ENCODE results near the gene IL17RB.

Gene IL17RB

DNA sequence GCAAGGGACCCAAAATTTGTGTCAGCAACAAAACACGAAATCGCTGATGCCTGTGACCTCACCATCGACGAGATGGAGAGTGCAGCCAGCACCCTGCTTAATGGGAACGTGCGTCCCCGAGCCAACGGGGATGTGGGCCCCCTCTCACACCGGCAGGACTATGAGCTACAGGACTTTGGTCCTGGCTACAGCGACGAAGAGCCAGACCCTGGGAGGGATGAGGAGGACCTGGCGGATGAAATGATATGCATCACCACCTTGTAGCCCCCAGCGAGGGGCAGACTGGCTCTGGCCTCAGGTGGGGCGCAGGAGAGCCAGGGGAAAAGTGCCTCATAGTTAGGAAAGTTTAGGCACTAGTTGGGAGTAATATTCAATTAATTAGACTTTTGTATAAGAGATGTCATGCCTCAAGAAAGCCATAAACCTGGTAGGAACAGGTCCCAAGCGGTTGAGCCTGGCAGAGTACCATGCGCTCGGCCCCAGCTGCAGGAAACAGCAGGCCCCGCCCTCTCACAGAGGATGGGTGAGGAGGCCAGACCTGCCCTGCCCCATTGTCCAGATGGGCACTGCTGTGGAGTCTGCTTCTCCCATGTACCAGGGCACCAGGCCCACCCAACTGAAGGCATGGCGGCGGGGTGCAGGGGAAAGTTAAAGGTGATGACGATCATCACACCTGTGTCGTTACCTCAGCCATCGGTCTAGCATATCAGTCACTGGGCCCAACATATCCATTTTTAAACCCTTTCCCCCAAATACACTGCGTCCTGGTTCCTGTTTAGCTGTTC lies 35.0 kb upstream of the IL17RB start:
- DNase-seq (ENCODE audit: low read depth), result no peak

DNA sequence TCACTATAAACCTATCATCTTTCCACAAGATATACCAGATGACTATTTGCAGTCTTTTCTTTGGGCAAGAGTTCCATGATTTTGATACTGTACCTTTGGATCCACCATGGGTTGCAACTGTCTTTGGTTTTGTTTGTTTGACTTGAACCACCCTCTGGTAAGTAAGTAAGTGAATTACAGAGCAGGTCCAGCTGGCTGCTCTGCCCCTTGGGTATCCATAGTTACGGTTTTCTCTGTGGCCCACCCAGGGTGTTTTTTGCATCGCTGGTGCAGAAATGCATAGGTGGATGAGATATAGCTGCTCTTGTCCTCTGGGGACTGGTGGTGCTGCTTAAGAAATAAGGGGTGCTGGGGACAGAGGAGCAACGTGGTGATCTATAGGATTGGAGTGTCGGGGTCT lies 33.9 kb upstream of the IL17RB start:
- no peak for DNase-seq (ENCODE audit: low read depth)

DNA sequence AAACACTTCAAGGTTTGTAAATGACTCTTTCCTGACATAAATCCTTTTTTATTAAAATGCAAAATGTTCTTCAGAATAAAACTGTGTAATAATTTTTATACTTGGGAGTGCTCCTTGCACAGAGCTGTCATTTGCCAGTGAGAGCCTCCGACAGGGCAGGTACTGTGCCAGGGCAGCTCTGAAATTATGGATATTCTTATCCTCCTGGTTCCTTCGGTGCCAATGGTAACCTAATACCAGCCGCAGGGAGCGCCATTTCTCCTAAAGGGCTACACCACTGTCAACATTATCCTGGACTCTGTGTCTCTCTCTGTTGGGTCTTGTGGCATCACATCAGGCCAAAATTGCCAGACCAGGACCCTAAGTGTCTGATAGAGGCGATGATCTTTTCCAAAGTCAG lies 33.1 kb upstream of the IL17RB start:
- no peak for DNase-seq (ENCODE audit: low read depth)

DNA sequence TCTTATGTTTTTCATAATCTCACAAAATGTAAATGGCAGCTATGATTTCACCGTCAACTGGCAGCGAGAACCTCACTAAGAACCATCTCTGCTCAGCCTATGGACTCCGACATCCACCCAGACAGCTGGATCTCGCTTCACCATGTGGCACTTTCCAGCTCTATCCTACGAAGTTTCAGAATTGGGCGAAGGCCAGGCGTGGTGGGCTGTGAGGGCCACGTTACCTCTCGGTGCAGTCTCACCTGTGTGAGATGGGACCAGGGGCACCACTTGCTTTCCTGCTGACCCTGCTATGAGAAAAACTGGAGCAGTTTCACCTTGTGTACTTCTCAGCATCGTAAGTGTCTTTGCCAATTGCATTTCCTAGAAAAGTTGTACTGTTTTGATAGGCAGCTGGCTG lies 32.5 kb upstream of the IL17RB start:
- no peak for DNase-seq (ENCODE audit: low read depth)

DNA sequence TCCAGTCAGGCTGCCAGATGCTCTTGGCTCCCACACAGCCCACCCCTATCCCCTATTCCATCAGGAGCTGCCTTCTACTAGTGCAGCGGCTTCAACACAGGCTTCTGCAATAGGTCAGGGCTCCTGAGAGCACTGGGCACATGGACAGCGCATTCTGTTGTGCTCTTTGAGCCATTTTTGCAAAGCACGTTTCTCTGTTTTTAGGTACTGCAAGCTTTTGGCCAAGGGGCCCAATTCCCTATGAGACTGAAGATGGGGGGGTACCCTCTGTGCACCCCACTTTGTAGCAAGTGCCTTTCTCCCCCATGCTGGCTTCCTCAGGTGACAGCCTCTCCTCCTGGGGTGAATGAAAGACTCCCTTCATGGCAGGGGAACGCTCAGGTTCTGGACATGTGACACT lies 31.3 kb upstream of the IL17RB start:
- DNase-seq (ENCODE audit: low read depth), result no peak

DNA sequence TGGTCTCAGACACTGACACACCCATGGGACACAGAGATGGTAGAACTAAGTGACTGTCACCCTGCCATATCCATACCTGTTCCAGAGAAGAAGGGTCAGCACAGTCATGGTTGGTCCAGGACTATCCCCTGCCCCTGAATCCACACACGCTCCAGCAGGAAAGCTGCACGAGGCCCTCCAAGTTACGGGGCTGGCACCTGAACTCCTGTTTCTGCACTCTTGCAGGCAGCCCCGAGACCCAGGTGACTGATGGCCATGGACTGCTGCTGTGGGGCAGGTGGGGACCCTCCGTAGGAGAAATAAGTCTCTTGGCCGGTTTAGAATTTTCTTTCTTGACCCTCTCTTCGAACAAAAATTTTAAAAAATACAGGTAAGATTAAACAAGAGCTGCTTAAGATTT lies 30.7 kb upstream of the IL17RB start:
- DNase-seq (ENCODE audit: low read depth), result no peak

DNA sequence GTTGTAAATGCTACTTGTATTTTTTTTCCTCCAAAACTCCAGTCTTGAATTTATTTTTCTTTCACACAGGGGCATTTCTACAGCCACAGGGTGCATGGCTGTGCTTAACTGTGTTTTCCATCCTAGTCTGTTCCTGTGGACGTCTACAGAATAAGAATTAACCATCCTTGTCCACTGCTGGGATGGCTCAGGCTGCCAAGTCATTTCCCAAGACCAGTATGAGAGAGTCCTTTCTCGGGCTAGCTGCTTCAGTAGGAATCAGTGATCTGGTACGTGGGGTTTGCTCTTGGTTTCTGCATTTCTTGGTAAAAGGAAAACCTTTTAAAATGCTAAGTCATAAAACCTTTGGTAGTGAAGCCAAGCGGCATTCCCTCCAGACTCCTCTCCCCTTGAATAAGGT lies 29.9 kb upstream of the IL17RB start:
- DNase-seq (ENCODE audit: low read depth), result no peak

DNA sequence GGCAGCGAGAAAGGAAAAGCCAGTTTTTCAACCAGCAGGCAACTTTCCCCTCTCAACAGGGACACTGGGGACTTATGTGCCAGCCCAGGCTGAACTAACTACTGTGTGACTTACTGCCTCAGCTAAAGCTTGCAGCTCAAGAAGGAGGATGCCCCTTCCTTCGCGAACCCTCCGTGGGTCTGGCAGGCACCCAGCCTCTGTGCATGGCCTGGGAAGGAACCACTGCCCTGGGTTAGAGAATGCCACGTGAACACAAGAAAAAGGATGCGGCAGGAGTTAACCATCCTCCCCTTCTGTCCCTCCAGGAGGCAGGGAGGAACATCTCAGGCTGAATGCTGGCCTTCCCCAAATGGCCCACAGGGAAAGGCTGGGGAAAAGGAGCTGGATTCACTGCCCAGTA lies 29.2 kb upstream of the IL17RB start:
- DNase-seq (ENCODE audit: low read depth), result no peak

DNA sequence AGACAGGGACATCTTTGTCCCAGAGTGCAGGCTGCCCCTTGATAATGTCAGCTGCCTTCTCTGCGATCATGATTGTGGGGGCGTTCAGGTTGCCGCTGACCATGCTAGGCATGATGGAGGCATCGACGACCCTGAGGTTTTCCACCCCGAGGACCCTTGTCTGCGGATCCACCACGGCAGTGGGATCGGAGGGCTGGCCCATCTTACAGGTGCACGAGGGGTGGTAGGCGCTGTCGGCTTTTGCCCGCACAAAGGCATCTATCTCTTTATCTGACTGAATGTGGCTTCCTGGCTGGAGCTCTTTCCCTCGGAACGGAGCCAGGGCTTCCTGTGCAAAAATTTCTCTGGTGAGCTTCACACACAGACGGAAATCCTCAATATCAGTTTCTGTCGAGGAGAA lies 28.6 kb upstream of the IL17RB start:
- DNase-seq (ENCODE audit: low read depth), result no peak

DNA sequence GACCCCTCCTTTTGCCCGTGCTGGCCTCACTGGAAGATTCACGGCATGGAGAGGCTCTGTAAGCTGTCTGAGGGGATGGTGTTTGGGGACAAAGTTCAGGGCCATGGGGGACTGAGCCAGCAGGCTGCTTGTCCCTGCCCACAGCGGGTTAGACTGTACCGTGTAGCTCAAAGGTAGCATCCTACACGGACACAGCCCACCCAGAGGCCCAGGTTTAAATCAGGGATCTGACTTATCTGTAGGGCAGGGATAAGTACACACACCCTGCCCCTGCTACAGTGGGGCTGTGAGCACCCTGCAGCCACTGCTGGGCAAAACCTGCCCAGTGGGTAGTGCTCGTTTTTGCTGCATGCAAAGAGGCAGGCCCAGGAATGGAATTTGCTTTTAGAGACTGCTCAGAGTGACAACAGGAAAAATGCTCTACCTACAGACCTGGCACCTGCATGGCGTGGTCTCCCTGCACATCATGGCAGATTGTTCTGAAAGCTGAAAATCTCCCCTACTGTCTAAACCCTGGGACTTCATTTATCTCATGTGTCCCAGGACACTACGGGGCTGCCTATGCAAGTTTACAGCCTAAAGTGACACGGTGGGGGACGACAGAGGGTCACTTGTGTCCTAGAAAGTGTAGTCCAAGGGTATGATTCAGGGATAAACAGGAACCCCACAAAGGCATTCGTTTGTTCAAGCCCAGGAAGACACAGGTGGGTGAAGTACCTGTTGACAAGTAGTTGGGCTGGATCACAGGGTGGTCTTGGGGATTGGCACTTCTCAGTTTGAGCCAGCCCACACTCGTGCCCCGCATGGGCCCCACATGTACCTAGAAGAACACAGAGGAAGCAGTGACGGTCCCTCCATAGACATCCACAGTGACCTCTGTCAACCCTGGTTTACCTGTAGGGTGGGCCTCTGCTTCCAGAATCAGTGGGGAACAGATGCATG lies 27.9 kb upstream of the IL17RB start:
- no peak for DNase-seq (ENCODE audit: low read depth)

DNA sequence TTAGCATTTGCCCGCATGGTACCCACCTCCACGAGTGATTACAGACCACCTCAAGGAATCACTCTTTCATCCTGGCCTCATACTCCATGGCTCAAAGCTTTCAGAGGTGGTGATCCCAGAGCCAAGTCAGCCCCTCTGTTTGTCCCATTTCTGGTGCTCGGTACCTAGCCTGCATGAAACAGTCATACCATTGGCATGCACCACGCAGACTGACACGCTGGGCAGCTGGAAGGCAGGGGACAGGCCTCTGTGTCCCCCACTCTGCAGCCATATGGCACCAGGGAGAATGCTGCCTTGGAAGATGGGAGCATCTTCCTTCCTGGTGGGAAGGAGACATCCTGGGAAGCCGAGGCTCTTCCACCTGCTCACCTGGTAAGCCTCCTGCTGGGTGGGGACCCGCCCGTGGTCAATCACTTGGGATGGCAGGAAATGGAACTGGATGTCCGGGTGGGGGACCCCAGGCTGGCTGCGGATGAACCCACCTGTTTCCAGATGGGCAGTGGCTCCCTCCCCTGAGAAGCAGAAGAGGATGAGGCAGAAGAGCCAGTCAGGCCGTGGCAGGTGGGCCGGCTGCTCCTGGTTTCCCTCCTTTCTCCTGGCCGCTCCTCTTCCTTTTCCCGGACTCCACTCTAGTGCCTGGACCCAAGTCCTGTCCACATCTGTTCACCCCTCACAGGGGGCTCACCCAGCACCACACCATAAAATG lies 27.1 kb upstream of the IL17RB start:
- no peak for DNase-seq (ENCODE audit: low read depth)

DNA sequence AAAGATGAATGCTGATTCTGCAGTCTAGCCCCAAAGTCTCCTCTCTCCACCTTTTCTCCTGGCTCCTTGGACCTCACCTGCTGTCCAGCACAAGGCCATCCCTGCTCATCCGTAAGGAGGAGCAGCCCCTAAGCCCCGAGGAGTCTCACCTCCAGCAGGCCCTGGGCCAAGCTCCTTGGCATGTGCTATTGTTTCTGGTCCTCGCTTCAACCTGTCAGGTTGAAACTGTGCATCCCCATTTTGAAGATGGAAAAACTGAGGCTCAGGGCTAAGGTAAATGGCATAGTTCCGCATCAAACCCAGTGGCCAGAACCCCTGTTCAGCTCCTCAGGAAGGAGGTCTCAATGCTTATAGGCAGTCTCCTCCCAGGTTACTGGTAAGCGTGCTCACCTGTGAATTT lies 26.3 kb upstream of the IL17RB start:
- DNase-seq (ENCODE audit: low read depth), result no peak

DNA sequence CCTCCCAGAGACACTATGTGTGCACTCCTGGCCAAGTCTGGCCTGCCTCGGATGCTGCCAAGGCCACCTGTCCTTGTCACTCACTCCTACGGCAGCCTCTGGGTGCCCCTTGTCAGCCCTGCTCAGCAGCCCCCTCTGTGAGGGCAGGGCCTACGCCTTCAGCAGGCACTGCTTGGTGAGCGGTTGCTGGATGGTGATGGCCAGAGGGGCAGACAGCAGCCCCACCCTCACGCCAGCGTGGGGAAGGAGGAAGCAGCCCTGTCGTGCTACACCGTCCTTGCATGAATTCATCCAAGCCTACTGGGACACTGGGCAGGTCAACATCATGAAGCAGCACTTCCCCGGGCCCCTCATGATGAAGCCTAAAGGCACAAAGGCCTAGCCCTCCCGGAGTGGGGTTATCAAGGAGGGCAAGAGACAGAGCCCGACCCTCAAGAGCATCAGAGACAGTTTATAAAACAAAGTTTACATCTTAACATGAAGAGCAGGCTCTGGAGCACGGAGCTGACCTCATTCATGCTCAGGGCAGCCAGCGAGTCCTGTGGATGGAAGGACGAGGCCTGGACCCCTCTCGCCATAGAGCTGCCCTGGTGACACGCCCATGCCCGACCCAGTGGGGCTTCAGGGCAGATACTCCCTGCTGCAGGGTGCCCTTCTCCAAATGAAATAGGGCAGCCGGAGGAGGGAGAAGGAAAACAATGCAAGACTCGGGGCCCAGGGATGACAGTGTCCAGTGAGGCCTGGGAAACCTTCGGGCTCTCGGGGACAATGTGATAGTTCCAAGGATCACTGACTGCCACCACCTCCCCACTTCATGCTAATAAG lies 25.4 kb upstream of the IL17RB start:
- no peak for DNase-seq (ENCODE audit: low read depth)

DNA sequence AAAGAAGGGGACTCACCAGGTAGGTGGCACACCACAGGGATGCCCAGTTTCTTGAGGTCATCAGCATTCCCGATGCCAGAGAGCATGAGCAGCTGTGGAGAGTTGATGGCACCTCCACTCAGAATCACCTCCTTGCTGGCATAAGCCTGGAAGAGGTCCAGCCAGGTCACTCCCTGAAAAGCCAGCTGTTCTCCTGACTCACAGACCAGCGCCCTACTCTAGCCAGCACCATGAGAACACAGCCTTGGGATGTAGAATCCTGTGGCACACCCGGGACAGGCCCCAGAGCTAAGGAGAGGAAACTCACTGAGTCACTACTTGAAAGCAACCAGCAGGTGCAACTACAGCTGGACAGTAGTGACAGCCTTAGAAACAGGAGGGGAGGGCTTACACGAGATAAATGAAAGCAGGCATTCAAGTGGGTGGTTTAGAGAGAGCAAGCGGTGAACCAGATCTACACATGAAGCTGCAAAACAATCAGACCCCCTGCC lies 24.7 kb upstream of the IL17RB start:
- no peak for DNase-seq (ENCODE audit: low read depth)

DNA sequence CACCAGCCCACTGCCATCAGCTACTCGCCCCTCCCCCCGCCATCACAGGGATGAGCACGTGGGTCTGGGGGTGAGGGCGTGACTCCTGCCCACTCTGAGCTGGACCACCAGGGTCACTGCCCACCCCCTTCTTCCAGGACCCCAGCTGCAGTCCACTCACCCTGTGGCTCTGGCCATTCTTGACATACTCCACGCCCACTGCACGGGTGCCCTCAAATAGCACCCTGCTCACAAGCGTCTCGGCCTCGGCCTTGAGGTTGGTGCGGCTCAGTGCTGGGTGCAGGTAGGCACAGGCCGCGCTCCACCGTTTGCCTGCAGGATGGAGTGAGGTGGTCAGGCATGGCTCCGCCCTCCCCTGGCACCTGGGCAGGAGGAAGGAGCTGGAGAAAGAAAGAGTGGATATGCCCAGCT lies 24.0 kb upstream of the IL17RB start:
- DNase-seq (ENCODE audit: low read depth), result no peak

DNA sequence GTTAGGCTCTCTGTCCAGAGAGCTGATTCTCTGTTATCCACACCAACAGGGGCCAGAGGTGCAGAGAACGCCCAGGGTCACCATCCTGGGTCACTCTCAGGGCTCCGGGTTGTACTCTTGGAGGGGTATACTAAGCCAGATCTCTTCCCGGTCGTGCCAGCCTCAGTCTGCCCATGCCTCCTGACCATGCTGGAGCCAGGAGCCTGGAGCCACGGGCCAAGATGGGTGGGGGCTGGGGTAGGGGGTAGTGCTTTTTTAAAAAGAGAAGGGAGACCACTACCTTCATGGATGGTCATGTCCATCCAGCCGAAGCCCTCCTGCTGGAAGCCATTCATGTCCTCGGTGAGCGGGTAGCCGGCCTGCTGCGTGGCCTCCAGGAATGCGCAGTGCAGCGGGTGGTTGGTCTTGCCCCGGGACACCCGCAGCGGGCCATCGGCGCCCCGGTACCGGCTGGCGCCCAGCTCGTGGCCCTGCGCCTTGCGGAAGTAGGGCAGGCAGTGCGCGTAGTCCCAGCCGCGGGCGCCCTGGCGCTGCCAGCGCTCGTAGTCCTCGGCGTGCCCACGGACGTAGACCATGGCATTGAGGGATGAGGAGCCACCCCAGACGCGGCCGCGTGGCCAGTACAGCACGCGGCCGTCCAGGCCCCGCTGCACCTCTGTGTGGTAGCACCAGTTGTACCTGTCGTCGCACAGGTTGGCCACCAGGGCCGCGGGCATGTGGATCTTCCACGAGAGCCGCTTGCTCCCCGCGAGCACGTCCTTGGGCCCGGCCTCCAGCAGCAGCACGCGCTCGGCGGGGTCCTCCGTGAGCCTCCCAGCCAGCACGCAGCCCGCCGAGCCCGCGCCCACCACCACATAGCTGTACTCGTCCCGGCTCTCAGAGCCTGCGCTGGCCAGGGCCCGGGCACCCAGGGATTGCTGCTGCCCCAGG lies 23.1 kb upstream of the IL17RB start:
- DNase-seq (ENCODE audit: low read depth), result no peak

DNA sequence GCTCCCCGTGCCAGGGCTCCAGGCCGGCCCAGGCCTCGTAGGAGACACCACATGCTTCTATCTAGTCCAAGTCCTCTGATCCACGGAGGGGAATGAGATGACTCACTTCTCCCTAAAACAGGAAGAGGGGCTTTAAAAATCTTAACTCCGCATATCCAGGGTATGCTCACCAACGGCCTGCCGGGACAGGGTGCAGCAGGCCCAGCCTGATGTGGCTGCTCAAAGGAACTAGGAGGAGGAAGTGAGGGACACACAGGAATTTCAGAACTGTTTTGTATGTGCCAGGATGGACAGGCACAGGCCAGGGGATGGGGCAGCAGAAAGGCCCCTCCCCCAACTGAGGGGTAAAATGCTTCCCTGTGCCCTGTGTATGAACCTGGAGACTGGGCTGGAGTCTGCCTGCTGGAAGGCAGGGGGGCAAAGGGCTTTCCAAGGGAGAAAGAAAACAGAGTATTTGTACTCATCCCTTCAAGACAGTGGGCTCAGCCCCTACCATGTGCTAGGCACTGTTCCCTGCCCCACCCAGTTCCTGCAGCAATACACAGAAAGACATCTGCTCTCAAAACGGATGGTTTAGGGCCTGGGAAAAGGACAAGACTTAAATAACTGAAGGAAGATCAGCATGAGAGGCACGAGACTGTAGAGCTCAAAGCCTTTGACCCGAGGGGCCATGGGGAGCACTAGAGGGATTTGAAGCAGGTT lies 22.3 kb upstream of the IL17RB start:
- no peak for DNase-seq (ENCODE audit: low read depth)

DNA sequence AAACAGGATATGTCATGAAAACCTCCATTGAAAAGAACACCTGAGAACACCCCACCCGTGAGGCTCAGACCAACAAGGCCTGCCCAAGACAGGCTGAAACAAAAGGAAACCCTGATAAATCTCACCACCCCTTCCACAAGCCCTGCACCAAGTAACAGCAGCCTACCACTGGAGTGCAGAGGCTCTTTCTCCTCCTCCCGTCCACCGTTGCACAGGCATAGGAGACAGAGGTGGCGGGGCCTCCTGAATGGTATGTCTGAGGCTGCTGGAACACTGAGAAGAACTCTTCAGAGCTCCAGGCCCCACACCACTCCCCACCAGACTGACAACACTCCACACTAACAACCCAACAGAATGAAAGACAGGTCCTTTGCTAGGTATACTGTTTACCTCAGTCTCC lies 21.6 kb upstream of the IL17RB start:
- no peak for DNase-seq (ENCODE audit: low read depth)

DNA sequence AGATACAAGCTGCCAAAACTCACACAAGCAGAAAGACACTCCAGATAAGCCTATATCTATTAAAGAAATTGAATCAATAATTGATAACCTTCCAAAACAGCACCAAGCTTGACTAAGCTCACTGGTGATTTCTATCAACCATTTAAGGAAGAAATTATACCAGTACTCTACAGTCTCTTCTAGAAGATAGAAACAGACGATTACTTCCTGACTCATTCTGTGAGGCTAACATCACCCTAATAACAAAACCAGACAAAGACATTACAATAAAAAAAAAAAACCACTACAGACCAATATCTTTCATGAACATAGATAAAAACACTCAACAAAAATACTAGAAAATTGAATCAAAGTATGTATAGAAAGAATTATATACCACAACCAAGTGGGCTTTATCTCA lies 20.3 kb upstream of the IL17RB start:
- DNase-seq (ENCODE audit: low read depth), result no peak

DNA sequence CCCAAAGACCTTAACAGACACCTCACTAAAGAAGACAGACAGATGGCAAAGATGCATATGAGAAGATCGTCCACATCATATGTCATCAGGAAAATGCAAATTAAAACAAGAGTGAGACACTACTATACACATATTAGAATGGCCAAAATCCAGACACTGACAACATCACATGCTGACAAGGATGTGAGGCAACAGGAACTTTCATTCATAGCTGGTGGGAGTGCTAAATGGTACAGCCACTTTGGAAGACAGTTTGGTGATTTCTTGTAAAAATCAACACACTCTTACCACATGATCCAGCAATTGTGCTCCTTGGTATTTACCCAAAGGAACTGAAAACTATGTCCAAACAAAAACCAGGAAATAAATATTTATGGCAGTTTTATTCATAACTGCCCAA lies 17.8 kb upstream of the IL17RB start:
- no peak for DNase-seq (ENCODE audit: low read depth)
